Heart left ventricle (tissue), 13 donors: ENCODE results near the gene PDZD4.

Source experiments
- POLR2A ChIP-seq, 2 donors: fragments of 450-650 bp; IDR thresholded peaks; one replicate each; pipeline ENCODE4 v1.6.1; 2017; ENCODE audit warnings: antibody characterized with exemption in 2 of 2, mild to moderate bottlenecking in 2 of 2, moderate library complexity in 2 of 2
- TF ChIP-seq, protein P1 (sequence below), 12 donors: fragments of 200-600 bp; sonication (generic) in 4 of 12; IDR thresholded peaks; one replicate each; pipeline versions ENCODE4 v1.5.0 to v1.8.0; 2018 to 2022; ENCODE audit warnings: antibody characterized with exemption in 12 of 12, mild to moderate bottlenecking in 5 of 12
- donor health status: ischemic (EF 13 %, LVEDD 7.1; RV severe dilation, severe dysfunction).
- donor health status: DM: no; HTN: yes; CAD: no.
- donor health status: DM: no; HTN: no; CAD: no.
- donor health status: ischemic (EF 25% LVEDD 6.9; RV normal size, moderate dysfunction).
- donor health status: ischemic (EF 25% LVEDD 5.7; RV mildly dilated, moderate dysfunction).
- donor health status: ischemic (EF 35%, LVEDD 5.7; RV mildly dilated, moderate dysfunction).
- donor health status: nonischemic (EF 11% LVEDD 7.7; RV severe dilation, severe dysfunction).
- donor health status: DM: yes; HTN: yes; CAD: no.
- donor health status: PGD.
- donor health status: ischemic (EF 29% LVEDD 5.4; RV normal size, mild dysfunction).
- donor health status: nonischemic (EF 23%, LVEDD 6.1; RV moderate dilation, normal function).

- TF ChIP-seq, protein P1, sequence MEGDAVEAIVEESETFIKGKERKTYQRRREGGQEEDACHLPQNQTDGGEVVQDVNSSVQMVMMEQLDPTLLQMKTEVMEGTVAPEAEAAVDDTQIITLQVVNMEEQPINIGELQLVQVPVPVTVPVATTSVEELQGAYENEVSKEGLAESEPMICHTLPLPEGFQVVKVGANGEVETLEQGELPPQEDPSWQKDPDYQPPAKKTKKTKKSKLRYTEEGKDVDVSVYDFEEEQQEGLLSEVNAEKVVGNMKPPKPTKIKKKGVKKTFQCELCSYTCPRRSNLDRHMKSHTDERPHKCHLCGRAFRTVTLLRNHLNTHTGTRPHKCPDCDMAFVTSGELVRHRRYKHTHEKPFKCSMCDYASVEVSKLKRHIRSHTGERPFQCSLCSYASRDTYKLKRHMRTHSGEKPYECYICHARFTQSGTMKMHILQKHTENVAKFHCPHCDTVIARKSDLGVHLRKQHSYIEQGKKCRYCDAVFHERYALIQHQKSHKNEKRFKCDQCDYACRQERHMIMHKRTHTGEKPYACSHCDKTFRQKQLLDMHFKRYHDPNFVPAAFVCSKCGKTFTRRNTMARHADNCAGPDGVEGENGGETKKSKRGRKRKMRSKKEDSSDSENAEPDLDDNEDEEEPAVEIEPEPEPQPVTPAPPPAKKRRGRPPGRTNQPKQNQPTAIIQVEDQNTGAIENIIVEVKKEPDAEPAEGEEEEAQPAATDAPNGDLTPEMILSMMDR (IDR thresholded peaks at IDR 0.05), result no peak
- no peak for TF ChIP-seq POLR2A (IDR thresholded peaks at IDR 0.05)
Observed at GRCh38 chrX:153851981-153852380, 21.6 kb upstream of the PDZD4 start.
